KBM-7 (cell line): Measurements from ENCODE around the gene TPRA1.

ENCODE experiments used
- DNase-seq: peaks from one replicate; pipeline ENCODE4 v3.0.0-alpha.2; 2015
- in situ Hi-C: fragments of 300-500 bp; cut with MboI; formaldehyde crosslinking; loops from 2 replicates; pipeline ENCODE4 v1.14.3; 2020; ENCODE audit warnings: low sequenced_read_pairs, low pct_unique_long_range_greater_than_20kb, mixed read lengths

Gene TPRA1

GRCh38 chr3:127572186-127572585 lies 18.3 kb downstream of the TPRA1 start:
- in situ Hi-C loops = no loop called here
- DNase-seq = no peak

DNA sequence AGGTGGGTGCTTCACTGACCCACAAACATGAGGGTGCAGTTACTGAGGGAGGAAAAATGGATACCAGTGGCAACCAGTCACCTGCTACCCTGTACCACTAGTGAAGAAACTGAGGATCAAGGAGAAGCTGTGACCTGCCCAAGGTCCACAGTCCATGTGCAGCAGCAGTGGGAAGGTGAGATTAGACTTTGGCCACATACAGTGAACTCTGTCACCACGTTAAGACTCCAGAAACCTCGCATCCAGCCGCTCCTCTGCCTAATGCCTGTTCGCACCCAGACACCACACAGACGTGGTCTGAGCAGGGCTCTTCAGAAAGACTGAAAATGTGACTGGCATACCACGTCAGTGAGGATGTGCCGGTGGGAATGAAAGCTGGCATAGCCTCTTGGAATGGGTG lies 20.0 kb downstream of the TPRA1 start:
- DNase-seq = no peak
- in situ Hi-C loops = no loop called here

DNA sequence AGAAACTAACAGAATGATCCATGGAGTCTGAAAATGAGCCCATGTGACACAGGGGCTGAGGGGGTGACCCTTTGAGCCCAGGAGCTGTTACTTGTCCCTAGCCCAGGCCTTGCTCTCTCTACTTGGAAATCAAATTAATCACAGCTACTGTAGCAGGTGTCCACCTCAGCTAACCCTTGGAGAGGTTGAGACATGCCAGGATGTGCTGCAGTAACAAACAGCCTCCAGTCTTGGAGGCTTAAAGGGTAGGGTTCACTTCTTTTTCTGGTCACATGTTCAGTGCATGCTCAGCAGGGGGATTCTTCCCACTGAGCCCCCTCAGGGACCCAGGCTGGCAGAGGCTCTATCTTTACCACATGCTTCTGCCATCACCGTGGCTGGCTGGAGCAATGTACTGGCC lies 21.4 kb downstream of the TPRA1 start:
- no peak for DNase-seq
- in situ Hi-C loops = no loop called here

DNA sequence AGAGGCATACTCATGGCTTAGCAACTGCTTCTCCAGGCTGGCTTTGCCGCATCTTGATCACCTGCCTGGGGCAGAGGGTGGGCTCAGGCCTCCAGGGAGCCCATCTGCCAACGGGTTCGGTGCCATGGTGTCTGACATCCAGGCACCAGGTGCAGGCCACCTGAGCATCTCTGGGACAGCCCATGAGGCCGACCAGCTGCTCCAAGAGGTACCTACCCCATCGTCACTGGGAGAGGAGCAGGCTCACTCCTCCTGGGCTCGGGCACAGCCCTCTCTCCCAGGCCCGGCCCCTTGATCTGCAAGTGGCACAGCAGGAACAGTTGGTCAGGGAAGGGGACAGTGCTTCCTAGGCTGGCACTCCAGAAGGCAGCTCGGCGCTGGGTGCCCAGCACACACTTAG lies 21.9 kb downstream of the TPRA1 start:
- DNase-seq = no peak
- in situ Hi-C loops = no loop called here

DNA sequence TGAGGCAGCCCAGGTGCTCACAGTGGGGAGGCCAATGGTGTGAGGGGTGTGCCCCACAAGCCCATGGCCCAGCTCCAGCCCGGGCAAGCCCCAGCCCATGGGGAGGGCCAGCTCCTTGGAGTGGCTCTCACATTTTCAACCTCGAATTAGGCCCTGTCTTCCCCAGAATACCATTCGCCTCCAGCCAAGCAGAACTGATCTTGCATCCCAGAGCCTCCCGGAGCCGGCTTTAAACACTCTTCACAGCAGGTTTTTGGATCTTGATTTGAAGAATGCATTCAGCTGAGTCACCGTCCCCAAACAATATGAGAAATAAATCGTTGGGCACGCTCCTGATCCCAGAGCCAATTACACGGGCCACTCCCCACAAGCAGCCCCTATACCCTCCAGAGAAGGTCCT lies 23.7 kb downstream of the TPRA1 start:
- DNase-seq = no peak
- in situ Hi-C loops = no loop called here

DNA sequence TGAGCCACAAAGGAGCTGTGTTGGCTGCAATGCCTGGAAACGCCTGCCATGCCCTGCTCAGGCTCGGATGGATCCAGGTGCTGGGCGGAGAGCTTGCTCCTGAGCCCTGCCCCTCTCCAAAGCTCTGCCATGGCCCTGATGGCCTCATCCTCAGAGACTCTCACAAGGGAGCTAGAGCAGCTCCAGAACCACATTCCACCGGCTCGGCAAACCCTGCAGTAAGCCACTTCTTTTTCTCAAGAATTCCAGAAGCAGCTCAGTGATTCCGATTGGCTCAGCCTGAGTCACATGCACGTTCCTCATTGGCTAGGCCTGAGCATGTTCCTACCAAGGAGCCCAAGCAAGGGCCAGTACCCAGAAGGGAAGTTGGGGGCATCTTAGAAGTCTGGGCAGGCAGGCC lies 24.8 kb downstream of the TPRA1 start:
- in situ Hi-C loops = no loop called here
- DNase-seq = no peak

GRCh38 chr3:127560051-127560787 lies 30.3 kb downstream of the TPRA1 start:
- in situ Hi-C loops = no loop called here
- DNase-seq = peak; percentile 49

GRCh38 chr3:127556565-127556964 lies 34.0 kb downstream of the TPRA1 start:
- DNase-seq = no peak
- in situ Hi-C loops = no loop called here

GRCh38 chr3:127555108-127555507 lies 35.4 kb downstream of the TPRA1 start:
- no peak for DNase-seq
- in situ Hi-C loops = no loop called here

DNA sequence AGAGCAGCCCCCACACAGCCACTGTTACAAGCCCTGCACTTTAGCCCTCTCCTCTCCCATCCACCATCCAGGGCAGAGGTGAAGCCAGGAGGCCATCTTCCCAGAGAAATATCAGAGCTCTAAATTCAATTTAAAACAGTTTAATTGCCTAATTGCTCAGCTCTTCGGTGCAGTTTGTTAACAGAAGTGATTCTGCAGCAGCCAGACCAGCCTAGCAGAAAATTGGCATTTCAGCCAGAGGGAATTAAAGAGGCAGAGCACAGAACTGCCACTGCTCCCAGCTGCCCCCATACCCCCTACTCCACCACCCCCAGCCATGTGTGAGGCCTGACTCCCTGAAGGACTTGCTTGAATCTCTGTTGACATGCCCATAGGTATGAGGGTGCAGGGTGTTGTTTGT lies 38.5 kb downstream of the TPRA1 start:
- DNase-seq = no peak
- in situ Hi-C loops = no loop called here

DNA sequence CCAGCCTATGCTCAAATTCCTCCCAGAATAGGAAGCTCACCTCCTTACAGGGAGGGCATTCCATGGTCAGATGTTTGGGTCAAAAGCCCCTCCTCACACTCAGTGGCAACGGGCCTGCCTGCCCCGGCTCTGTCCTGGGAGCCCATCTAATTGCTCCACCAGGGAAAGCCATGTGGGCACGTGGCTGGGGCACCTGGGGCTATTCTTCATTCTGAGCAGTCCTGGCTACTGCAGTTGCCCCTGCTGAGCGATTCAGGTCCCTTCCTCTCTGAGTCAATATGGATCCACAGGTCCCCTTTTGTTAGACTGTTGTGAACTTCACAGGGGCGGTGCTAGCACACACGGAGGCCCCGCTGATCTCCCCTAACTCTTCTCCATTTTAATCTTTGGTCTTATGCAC lies 39.4 kb downstream of the TPRA1 start:
- no peak for DNase-seq
- in situ Hi-C loops = no loop called here

- DNase-seq = no peak
These were observed 39.9 kb downstream of the TPRA1 start for GRCh38 chr3:127550468-127551157.

GRCh38 chr3:127549826-127550467 lies 40.6 kb downstream of the TPRA1 start:
- in situ Hi-C loops = no loop called here
- DNase-seq = no peak

More at GRCh38 chr3:127550468-127551157, 39.9 kb downstream of the TPRA1 start:
- in situ Hi-C loops = no loop called here

DNA sequence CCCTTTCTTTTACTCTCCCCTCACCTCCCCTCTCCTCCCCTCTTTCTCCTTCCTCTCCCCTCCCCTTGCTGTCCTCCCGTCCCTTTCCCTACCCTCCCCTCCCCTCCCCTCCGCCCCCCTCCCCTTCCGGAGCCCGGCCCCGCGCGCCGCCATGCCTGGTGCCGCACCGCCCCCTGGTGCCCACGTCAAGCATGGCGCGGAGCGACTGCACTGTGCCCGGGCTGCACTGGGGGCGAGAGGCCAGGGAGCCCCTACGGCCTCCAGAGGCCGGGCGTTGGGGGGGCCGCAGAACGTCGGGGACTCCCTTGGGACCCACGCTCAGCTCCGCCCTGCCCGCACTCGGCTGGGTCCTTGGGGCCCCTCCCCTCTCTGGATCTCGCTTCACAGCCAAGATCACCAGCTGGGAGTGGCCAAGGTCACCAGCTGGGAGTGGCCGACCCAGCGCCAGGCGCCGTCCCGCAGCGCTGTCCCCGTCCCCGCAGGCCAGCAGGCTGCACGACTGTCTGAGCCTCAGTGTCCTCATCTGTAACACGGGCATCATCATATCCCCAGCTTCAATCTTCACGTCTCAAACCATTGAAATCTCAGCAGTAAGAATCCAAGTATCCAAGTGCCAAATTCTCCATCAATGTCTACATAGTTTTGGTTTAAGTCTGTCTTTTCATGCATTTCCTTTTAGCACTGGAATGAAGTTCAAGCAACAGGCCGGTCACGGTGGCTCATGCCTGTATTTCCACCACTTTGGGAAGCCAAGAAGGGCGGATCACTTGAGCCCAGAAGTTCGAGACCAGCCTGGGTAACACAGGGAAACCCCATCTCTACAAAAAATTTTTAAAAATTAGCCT lies 42.5 kb downstream of the TPRA1 start:
- in situ Hi-C loops = no loop called here
- peak; percentile 61 for DNase-seq

- no peak for DNase-seq
- in situ Hi-C loops = no loop called here
These were observed 43.4 kb downstream of the TPRA1 start for GRCh38 chr3:127546970-127547733.

- in situ Hi-C loops = no loop called here
- no peak for DNase-seq
These were observed 44.0 kb downstream of the TPRA1 start for GRCh38 chr3:127546554-127546953.

DNA sequence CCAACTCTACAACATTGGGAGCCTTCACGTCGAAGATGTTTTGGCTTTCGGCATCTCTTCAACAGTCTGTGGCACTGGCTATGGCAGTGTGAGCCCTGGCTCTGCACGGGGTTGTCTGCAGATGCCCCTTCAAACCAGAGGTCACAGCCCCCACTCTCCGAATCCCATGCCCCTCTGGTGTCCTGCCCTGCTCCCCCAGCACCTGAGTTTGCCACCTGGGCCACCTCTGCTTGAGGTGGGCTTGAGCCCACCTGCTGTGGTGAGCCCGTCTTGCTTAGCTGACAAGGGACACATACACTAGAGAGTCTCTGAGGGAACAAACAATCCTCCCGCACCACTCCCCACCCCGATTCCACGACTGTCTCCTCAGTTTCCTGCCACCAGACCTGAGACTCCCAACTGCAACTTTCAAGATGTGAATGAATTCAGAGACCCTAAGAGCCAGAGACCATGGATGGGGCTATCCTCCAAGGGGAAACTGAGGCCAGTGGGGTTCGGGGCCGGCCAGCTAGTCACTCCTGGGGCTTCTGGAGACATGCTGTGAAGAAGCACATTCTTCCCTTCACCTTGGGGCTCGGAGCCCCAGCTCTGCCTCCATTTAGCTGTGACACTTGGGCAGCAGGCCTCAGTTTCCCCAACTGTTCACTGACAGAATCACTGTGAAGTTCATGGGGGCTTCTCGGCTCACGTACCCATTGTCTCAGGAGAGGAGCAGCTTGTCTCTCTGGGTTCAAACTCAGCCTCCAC lies 44.6 kb downstream of the TPRA1 start:
- in situ Hi-C loops = no loop called here
- no peak for DNase-seq

DNA sequence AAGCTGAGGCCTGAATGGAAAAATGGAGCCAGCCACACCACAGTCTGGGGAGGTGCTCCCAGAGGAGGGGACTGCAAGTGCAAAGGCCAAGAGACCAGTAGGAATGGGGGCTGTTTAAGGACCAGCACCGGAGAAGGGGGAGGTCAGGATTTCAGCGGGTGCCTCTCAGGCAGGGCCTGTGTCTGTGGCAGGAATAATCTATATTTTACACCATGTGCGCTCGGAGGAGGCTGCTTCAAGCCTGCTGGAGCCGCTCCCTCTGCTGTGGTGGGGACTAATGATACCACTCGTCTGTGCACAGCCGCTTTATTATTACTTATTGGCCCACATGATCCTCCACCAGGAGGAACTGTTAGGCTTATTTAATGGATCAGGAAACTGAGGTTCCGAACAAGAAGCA lies 45.3 kb downstream of the TPRA1 start:
- in situ Hi-C loops = no loop called here

More for the DNA sequence above, 45.3 kb downstream of the TPRA1 start:
- DNase-seq = no peak
